ENCODE data around the gene IQCC. TPM values are rescaled to one million over a fixed set of nuclear protein-coding genes. Genes with fewer than 3 reads are reported as not detected.

IQCC gene
- total RNA-seq, 1 experiment from 2014 or later, result 4.9 TPM

DNA sequence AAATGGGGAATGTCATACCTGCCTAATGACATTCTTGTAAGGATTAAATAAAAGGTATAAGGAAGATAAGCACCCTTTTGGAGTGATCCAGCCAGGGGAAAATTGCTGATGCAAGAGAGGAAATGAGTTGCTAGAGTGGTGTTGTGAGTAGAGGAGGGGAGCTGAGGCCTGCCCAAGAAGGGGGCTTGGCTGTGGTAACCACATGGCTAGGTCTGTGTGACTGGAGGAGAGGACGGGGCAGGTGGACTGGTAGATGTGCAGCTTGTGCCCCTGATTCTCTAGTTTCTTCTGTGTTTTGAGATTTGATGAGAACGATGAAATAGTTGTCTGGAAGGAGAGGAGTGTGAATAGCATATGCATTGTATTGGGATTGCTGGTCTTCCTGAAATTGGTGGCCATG, 19.4 kb upstream of the IQCC start:
- CTCF ChIA-PET, result no interaction called here
- H3F3A ChIP-seq (ENCODE audit: insufficient read depth, low read depth), result peaks cover 8% of the 10 kb centered on the region; the same call in 1 of the 2 replicates
- TF ChIP-seq, protein P1, sequence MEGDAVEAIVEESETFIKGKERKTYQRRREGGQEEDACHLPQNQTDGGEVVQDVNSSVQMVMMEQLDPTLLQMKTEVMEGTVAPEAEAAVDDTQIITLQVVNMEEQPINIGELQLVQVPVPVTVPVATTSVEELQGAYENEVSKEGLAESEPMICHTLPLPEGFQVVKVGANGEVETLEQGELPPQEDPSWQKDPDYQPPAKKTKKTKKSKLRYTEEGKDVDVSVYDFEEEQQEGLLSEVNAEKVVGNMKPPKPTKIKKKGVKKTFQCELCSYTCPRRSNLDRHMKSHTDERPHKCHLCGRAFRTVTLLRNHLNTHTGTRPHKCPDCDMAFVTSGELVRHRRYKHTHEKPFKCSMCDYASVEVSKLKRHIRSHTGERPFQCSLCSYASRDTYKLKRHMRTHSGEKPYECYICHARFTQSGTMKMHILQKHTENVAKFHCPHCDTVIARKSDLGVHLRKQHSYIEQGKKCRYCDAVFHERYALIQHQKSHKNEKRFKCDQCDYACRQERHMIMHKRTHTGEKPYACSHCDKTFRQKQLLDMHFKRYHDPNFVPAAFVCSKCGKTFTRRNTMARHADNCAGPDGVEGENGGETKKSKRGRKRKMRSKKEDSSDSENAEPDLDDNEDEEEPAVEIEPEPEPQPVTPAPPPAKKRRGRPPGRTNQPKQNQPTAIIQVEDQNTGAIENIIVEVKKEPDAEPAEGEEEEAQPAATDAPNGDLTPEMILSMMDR (conservative IDR thresholded peaks at IDR 0.05), result no peak
- TF ChIP-seq EZH2 (IDR thresholded peaks at IDR 0.05; ENCODE audit: low read depth), result no peak
- H3K79me2 ChIP-seq (ENCODE audit: low read depth), result peaks cover 55% of the 10 kb centered on the region
- peaks cover 77% of the 10 kb centered on the region for H3K36me3 ChIP-seq (ENCODE audit: low read depth)
- no peak overlapping the region for H2AFZ ChIP-seq
- no peak for DNase-seq
- H3K9me3 ChIP-seq (ENCODE audit: insufficient read depth, low read depth), result no peaks in the 10 kb centered on the region
- BruUV-seq (replicated peaks), result no TSS peak
- POLR2A ChIA-PET (ENCODE audit: unreplicated experiment), result no interaction called here
- peaks cover 22% of the 10 kb centered on the region for H4K20me1 ChIP-seq (ENCODE audit: insufficient read depth)
- peak overlapping the region; percentile 45 for H3K27ac ChIP-seq
- H3K9me2 ChIP-seq (ENCODE audit: insufficient read depth), result no peaks in the 10 kb centered on the region
- H3K4me3 ChIP-seq, result no peak overlapping the region
- intact Hi-C loops (cut with micrococcal nuclease; ENCODE audit: unreplicated experiment), result no loop called here
- peaks cover 7% of the 10 kb centered on the region for H3K4me1 ChIP-seq (replicated peaks; ENCODE audit: insufficient read depth)
- H3K27me3 ChIP-seq (ENCODE audit: insufficient read depth, low read depth), result no peaks in the 10 kb centered on the region
- no peak overlapping the region for H3K4me2 ChIP-seq

DNA sequence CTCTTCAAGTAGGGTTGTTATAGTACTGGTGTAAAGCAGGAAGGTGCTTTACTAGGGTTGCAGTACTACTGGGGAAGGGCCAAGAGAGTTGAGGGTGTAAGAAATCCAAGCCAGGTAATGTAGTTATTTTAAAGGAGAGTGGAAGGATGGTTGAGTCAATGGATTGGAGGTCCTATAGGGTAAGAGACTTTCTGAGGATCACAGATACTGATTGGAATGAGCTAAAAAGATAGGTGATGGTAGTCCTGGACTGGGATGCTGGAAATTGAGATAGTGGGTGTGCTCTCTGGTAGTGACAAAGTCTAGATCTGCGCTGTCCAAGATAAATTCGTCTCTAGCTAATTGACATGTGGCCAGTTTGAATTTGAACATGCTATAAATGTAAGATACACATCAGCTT, 19.0 kb upstream of the IQCC start:
- ChIA-PET CTCF (no interaction called here), POLR2A (ENCODE audit: unreplicated experiment) (no interaction called here)
- TF ChIP-seq, protein P1 (conservative IDR thresholded peaks at IDR 0.05), result no peak
- no peak for TF ChIP-seq EZH2 (IDR thresholded peaks at IDR 0.05; ENCODE audit: low read depth)
- H2AFZ ChIP-seq, result no peak overlapping the region
- H3K4me1 ChIP-seq (replicated peaks; ENCODE audit: insufficient read depth), result peaks cover 3% of the 10 kb centered on the region
- peaks cover 77% of the 10 kb centered on the region for H3K36me3 ChIP-seq (ENCODE audit: low read depth)
- no peak overlapping the region for H3K4me3 ChIP-seq
- peaks cover 4% of the 10 kb centered on the region; the same call in 1 of the 2 replicates for H3F3A ChIP-seq (ENCODE audit: insufficient read depth, low read depth)
- DNase-seq, result no peak
- H3K9me3 ChIP-seq (ENCODE audit: insufficient read depth, low read depth), result no peaks in the 10 kb centered on the region
- H4K20me1 ChIP-seq (ENCODE audit: insufficient read depth), result peaks cover 18% of the 10 kb centered on the region
- no TSS peak for BruUV-seq (replicated peaks)
- H3K79me2 ChIP-seq (ENCODE audit: low read depth), result peaks cover 51% of the 10 kb centered on the region
- no peaks in the 10 kb centered on the region for H3K27me3 ChIP-seq (ENCODE audit: insufficient read depth, low read depth)
- no peaks in the 10 kb centered on the region for H3K9me2 ChIP-seq (ENCODE audit: insufficient read depth)
- no peak overlapping the region for H3K4me2 ChIP-seq
- peak overlapping the region; percentile 45 for H3K27ac ChIP-seq
- intact Hi-C loops (cut with micrococcal nuclease; ENCODE audit: unreplicated experiment), result no loop called here

DNA sequence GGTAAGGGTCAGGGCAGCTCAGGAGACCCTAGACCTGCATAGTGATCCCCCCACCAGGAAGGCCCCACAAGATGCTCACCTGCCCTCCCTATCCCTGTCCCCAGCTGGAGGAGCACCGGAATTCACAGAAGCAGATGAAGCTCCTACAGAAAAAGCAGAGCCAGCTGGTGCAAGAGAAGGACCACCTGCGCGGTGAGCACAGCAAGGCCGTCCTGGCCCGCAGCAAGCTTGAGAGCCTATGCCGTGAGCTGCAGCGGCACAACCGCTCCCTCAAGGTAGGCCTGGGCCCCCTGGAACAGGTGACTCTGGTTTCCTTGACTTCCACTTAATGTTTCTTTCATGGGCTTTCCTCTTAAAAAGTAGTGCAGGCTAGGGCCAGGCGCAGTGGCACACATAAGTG, 17.6 kb upstream of the IQCC start:
- ChIA-PET CTCF (no interaction called here), POLR2A (ENCODE audit: unreplicated experiment) (no interaction called here)
- H3K79me2 ChIP-seq (ENCODE audit: low read depth), result peaks cover 37% of the 10 kb centered on the region
- TF ChIP-seq, protein P1 (conservative IDR thresholded peaks at IDR 0.05), result no peak
- no peak for TF ChIP-seq EZH2 (IDR thresholded peaks at IDR 0.05; ENCODE audit: low read depth)
- no peaks in the 10 kb centered on the region; the same call in 1 of the 2 replicates for H3F3A ChIP-seq (ENCODE audit: insufficient read depth, low read depth)
- no peak overlapping the region for H2AFZ ChIP-seq
- no peaks in the 10 kb centered on the region for H3K27me3 ChIP-seq (ENCODE audit: insufficient read depth, low read depth)
- no peak overlapping the region for H3K4me3 ChIP-seq
- DNase-seq, result no peak
- no peak overlapping the region for H3K27ac ChIP-seq
- peaks cover 20% of the 10 kb centered on the region for H4K20me1 ChIP-seq (ENCODE audit: insufficient read depth)
- no peak overlapping the region for H3K4me2 ChIP-seq
- H3K36me3 ChIP-seq (ENCODE audit: low read depth), result peaks cover 79% of the 10 kb centered on the region
- no peaks in the 10 kb centered on the region for H3K4me1 ChIP-seq (replicated peaks; ENCODE audit: insufficient read depth)
- no peaks in the 10 kb centered on the region for H3K9me3 ChIP-seq (ENCODE audit: insufficient read depth, low read depth)
- no TSS peak for BruUV-seq (replicated peaks)
- no peaks in the 10 kb centered on the region for H3K9me2 ChIP-seq (ENCODE audit: insufficient read depth)
- intact Hi-C loops (cut with micrococcal nuclease; ENCODE audit: unreplicated experiment), result no loop called here

Measured in PC-9 (cell line).